ENCODE data around the gene EYA2. TPM values are rescaled to one million over a fixed set of nuclear protein-coding genes. Genes with fewer than 3 reads are reported as not detected.

EYA2 gene
- polyA plus RNA-seq, 3 donors = 0.98 to 26.4 (median 7.9) TPM

DNA sequence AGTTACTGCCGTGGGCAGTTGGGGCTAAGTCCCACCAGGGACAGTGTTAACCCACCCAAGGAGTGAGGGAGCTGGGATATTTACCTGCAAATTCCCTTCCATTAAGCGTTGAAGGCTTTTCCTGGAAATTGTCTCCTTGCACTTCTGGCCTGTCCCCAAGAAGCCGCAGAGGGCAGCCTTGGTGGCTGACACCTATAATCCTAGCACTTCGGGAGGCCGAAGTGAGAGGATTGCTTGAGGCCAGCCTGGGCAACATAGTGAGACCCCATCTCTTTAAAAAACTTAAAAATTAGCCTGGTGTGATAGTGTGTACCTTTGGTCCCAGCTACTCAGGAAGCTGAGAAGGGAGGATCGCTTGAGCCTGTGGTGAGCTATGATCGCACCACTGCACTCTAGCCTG lies 204.4 kb downstream of the EYA2 start:
- WGBS, 3 donors = 77 to 90% (median 89%) methylated on average over 7 of the region's 7 CpGs
- H3K27ac ChIP-seq (ENCODE audit: low read depth, low read length) = no peak overlapping the region

DNA sequence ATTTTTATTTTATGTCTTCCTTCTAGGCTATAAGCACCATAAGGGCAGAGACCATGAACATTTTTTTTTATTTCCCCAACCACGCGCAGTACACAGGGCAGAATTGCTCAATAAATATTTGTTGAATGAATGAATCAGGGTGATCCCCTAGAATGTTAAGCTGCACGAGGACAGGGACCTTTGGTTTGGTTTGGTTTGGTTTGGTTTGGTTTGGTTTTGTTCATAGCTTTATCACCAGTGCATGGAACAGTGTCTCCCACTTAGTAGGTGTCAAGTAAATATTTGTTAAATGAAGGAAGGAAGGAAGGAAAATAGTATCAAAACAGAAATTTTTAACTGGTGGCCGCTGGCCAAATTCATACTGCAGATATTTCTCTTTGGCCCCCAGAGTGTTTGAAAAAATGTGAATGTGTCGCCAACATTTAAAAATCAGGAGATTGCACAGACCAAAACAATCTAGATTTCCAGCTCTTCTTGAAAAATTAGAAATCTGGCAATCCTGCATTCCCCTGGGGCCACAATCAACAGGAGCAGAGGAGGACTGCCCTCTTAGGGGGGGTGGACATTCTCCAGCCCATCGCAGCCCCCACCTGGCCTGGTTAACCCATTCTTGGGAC lies 205.3 kb downstream of the EYA2 start:
- no peak overlapping the region for H3K27ac ChIP-seq (ENCODE audit: low read depth, low read length)
- WGBS, 3 donors = 41 to 47% (median 43%) methylated on average over 6 of the region's 6 CpGs

GRCh38 chr20:47102629-47103028 lies 208.0 kb downstream of the EYA2 start:
- WGBS, 3 donors = 45 to 57% (median 48%) methylated on average over 2 of the region's 2 CpGs

GRCh38 chr20:47106786-47107185 lies 212.1 kb downstream of the EYA2 start:
- WGBS, 3 donors = 64 to 79% (median 69%) methylated on average over 7 of the region's 7 CpGs
- H3K27ac ChIP-seq (ENCODE audit: low read depth, low read length) = no peak overlapping the region

More at GRCh38 chr20:47102629-47103028, 208.0 kb downstream of the EYA2 start:
- no peak overlapping the region for H3K27ac ChIP-seq (ENCODE audit: low read depth, low read length)

- WGBS, 3 donors = 88 to 95% (median 91%) methylated on average over 3 of the region's 3 CpGs
- no peak overlapping the region for H3K27ac ChIP-seq (ENCODE audit: low read depth, low read length)
Observed at GRCh38 chr20:47108994-47109393, 214.4 kb downstream of the EYA2 start.

- WGBS, 3 donors = 53 to 72% (median 58%) methylated on average over 1 of the region's 1 CpG
- H3K27ac ChIP-seq (ENCODE audit: low read depth, low read length) = no peak overlapping the region
Observed at GRCh38 chr20:47110819-47111218, 216.2 kb downstream of the EYA2 start.

DNA sequence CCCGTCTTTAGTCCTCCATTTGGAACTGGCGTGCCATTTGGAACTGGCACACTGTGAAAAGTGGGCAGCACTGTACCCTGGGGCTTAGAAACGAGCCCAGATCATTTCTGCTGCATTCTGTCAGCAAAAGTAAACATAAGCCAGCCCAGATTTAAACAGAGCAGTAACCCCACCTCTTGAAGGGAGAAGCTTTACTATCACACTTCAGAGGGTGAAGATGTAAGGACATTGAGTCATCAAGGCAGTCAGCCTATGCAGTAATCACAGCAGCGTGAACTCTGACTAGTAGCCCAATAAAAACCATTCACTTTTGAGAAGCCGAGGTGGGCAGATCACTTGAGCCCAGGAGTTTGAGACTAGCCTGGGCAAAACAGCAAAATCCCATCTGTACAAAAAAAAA lies 216.9 kb downstream of the EYA2 start:
- 68 to 89% (median 86%) methylated on average over 5 of the region's 5 CpGs for WGBS, 3 donors
- H3K27ac ChIP-seq (ENCODE audit: low read depth, low read length) = no peak overlapping the region

- H3K27ac ChIP-seq (ENCODE audit: low read depth, low read length) = no peak overlapping the region
- WGBS, 3 donors = 53 to 73% (median 73%) methylated on average over 5 of the region's 5 CpGs
Observed at GRCh38 chr20:47113362-47114109, 218.9 kb downstream of the EYA2 start.

- H3K27ac ChIP-seq (ENCODE audit: low read depth, low read length) = no peak overlapping the region
- WGBS, 3 donors = 90 to 91% (median 90%) methylated on average over 4 of the region's 4 CpGs
Observed at GRCh38 chr20:47115694-47116093, 221.1 kb downstream of the EYA2 start.

GRCh38 chr20:47117371-47117770 lies 222.7 kb downstream of the EYA2 start:
- H3K27ac ChIP-seq (ENCODE audit: low read depth, low read length) = no peak overlapping the region
- WGBS, 3 donors = 79 to 88% (median 85%) methylated on average over 16 of the region's 16 CpGs

GRCh38 chr20:47117773-47118172 lies 223.1 kb downstream of the EYA2 start:
- WGBS, 3 donors = 23 to 54% (median 42%) methylated on average over 4 of the region's 4 CpGs
- no peak overlapping the region for H3K27ac ChIP-seq (ENCODE audit: low read depth, low read length)

DNA sequence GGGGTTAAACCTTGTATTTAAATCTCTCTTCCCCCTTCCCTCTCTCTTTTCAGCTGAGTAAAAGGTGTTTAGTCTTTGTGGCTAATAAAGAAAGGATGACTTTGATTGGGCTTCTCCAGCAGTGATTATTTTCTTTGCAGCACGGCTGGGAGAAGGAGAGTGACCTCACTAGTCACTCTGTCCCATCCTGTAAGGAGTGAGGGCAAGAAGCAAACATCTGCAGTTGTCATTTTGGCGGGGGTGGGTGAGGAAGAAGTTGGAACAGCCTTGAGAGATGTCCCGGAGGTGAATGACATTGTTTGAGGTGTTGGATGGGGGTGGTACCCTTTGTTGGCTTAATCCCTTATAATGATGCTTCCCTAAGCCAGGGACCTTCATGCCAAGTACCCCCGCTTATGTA lies 223.6 kb downstream of the EYA2 start:
- WGBS, 3 donors = 32 to 40% (median 38%) methylated on average over 4 of the region's 4 CpGs
- H3K27ac ChIP-seq (ENCODE audit: low read depth, low read length) = no peak overlapping the region

- WGBS, 3 donors = 43 to 61% (median 43%) methylated on average over 7 of the region's 7 CpGs
- no peak overlapping the region for H3K27ac ChIP-seq (ENCODE audit: low read depth, low read length)
Observed at GRCh38 chr20:47118641-47119040, 224.0 kb downstream of the EYA2 start.

GRCh38 chr20:47120346-47120936 lies 225.8 kb downstream of the EYA2 start:
- WGBS, 3 donors = 59 to 84% (median 77%) methylated on average over 10 of the region's 10 CpGs
- no peak overlapping the region for H3K27ac ChIP-seq (ENCODE audit: low read depth, low read length)

DNA sequence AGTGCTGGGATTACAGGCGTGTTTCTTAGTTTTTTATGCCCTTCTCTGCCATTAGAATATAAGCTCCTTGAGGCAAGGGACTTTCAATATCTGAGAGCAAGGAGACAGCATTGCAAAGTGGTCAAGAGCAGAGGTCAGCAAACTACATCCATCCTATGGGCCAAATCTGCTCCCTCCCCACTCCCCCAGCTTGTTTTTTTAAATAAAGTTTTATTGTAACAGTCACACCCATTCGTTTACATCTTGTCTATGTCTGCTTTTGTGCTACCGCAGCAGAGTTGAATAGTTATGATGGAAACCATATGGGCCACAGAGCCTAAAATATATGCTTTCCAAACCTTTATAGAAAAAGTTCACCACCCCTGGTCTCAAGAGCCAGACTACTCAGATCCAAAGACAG lies 227.9 kb downstream of the EYA2 start:
- WGBS, 3 donors = 75 to 88% (median 80%) methylated on average over 3 of the region's 3 CpGs
- H3K27ac ChIP-seq (ENCODE audit: low read depth, low read length) = no peak overlapping the region

- WGBS, 3 donors = 45 to 63% (median 51%) methylated on average over 3 of the region's 3 CpGs
- H3K27ac ChIP-seq (ENCODE audit: low read depth, low read length) = no peak overlapping the region
Observed at GRCh38 chr20:47124181-47124717, 229.6 kb downstream of the EYA2 start.

DNA sequence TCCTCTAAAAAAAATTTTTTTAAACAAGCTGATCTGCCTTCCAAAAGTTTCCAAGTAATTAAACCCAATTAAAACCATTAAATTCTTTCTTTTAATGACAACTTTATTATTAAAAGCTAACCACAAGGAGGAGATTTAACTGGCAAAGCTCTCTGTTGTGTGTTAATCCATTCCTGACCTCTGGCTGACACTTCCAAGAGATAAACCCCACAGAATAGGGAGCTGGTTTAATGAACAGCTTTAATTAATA lies 230.8 kb downstream of the EYA2 start:
- H3K27ac ChIP-seq (ENCODE audit: low read depth, low read length) = no peak overlapping the region

DNA sequence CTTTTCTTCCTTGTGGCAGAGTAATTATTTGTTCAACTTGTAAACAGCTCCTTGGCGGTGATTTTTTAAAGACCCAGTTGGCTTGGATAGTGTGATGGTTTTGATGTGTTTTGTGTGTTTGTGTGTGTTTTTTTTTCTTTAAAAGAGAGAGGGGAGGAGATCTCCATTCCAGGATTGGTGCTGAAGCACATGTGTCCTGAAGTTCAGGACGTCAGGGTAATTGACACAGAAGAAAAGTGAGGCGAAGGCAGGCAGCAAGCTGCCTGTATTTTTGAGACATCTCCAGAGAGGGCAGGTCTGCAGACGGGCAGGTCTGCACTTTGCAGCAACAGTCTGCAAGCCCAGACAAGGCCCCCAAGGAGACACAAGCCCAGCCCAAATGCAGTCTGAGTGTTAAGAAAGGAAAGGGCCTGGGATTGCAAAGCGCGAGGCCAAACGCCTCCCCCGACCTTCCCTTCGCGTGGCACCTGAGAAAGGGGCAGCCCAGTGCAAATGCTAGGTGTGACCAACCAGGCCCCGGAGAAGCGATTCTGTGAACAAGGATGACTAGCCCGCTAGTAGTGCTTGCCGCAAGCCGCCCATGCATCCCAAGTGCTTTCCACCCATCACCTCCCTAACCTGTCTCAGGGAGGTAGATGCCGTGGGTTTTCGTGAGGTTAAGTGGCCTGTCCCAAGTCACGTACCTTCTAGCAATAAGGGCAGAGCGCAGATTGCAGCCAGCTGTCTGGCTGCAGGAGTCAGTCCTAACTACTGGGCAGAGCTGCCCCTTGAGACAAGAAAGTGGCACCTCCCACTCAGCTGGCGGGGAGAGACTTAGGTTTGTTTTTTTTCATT lies 231.3 kb downstream of the EYA2 start:
- no peak overlapping the region for H3K27ac ChIP-seq (ENCODE audit: low read depth, low read length)
- WGBS, 3 donors = 58 to 69% (median 65%) methylated on average over 20 of the region's 20 CpGs

DNA sequence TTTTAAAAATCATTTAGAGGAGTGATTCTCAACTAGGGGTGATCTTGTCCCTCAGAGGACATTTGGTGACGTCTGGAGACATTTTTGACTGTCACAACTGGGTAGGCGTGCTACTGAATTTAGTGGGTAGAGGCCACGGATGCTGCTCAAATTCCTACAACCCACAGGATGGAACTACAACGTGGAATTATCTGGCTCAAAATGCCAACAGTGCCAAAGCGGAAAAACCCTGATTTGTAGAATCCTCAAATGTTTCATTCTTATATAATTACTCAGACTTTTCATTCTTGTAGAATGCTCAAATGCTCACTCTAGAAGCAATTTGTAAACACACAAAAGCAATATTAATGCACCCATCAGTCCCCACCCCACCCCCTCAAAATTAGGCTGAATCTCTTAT lies 232.1 kb downstream of the EYA2 start:
- WGBS, 3 donors = 69 to 82% (median 77%) methylated on average over 5 of the region's 5 CpGs
- no peak overlapping the region for H3K27ac ChIP-seq (ENCODE audit: low read depth, low read length)
